DND-41 (cell line): ENCODE data around the gene NRCAM.

ENCODE experiments used
- ATAC-seq: fragments of 200-7000 bp; cut with Tn5 transposase; 3 replicates; pipeline ENCODE4 v1.9.1; 2021; ENCODE audit warnings: low read depth; ENCODE audit not compliant: insufficient read depth
- DNase-seq: peaks from one replicate; pipeline ENCODE4 v3.0.0-alpha.2; 2020
- H2AFZ ChIP-seq: 2 replicates; pipeline ENCODE4 v1.6.0; 2012; ENCODE audit warnings: low read depth, low read length
- H3K27ac ChIP-seq: 2 replicates; pipeline ENCODE4 v1.5.1; 2012; ENCODE audit warnings: low read length, inconsistent platforms
- H3K27me3 ChIP-seq: fragments of 200-600 bp; sonication (generic); 2 replicates; pipeline ENCODE4 v1.6.0; 2012; ENCODE audit warnings: low read length, mild to moderate bottlenecking, inconsistent platforms; ENCODE audit not compliant: insufficient read depth, poor library complexity
- H3K36me3 ChIP-seq: 2 replicates; pipeline ENCODE4 v1.5.1; 2012; ENCODE audit warnings: low read length, inconsistent platforms; ENCODE audit not compliant: insufficient read depth
- H3K4me1 ChIP-seq: 2 replicates; pipeline ENCODE4 v1.5.1; 2012; ENCODE audit warnings: mild to moderate bottlenecking, low read length; ENCODE audit not compliant: insufficient read depth
- H3K4me2 ChIP-seq: 2 replicates; pipeline ENCODE4 v1.6.0; 2012; ENCODE audit warnings: mild to moderate bottlenecking, moderate library complexity, low read length, inconsistent platforms; ENCODE audit not compliant: insufficient read depth
- H3K4me3 ChIP-seq, 2 experiments: fragments of 200-600 bp in 1 of 2; shearing (Covaris generic) in 1 of 2; 2 replicates each; pipeline ENCODE4 v1.5.1; 2012 to 2016; ENCODE audit warnings: inconsistent platforms in 2 of 2, low read length in 2 of 2, mild to moderate bottlenecking in 2 of 2, low read depth in 1 of 2, moderate library complexity in 1 of 2
- H3K79me2 ChIP-seq: 2 replicates; pipeline ENCODE4 v1.6.0; 2012; ENCODE audit warnings: low read length, inconsistent platforms; ENCODE audit not compliant: insufficient read depth
- H3K9ac ChIP-seq: 2 replicates; pipeline ENCODE4 v1.6.0; 2012; ENCODE audit warnings: low read depth, mild to moderate bottlenecking, inconsistent platforms, low read length, moderate library complexity
- H3K9me3 ChIP-seq: 2 replicates; pipeline ENCODE4 v1.5.1; 2012; ENCODE audit warnings: low read length, moderate library complexity, mild to moderate bottlenecking, inconsistent platforms; ENCODE audit not compliant: insufficient read depth, severe bottlenecking
- H4K20me1 ChIP-seq: 2 replicates; pipeline ENCODE4 v1.6.0; 2012; ENCODE audit warnings: low read length; ENCODE audit not compliant: insufficient read depth
- EZH2 ChIP-seq: IDR thresholded peaks from 3 replicates; pipeline ENCODE4 v1.6.1; 2012; ENCODE audit warnings: borderline replicate concordance, low read depth, mild to moderate bottlenecking, moderate library complexity, low read length, inconsistent platforms; ENCODE audit not compliant: severe bottlenecking
- TF ChIP-seq, protein P1 (sequence below): IDR thresholded peaks from 2 replicates; pipeline ENCODE4 v1.5.1; 2012; ENCODE audit warnings: borderline replicate concordance, low read length, moderate library complexity, mild to moderate bottlenecking; ENCODE audit not compliant: poor library complexity, severe bottlenecking; ENCODE audit errors: extremely low read depth

Gene NRCAM

DNA sequence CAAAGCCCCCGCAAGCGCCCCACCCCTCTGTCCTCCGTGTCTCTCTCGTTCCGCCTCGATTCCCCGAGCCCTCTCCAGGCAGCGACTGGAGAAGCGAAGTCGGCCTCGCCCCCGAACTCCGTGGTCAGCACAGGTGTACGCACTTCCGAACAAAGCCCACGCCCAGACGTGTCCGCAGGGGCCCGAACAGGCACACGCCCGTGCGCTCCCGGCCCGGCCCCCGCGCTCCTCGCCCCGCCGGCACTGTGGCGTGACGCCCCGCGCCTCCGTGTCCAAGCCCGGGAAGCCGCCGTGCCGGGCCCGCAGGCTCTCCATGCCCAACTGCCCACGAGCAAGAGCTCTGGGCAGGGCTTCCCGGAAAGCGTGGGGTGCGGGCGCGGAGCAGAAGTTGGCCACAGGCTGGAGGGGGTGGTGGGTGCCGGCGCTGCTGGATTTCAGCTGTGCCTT is 662 bp downstream of the NRCAM start:
- no peak for DNase-seq
- no peak for ATAC-seq
- no peaks in the 10 kb centered on the region for H3K79me2 ChIP-seq
- no peaks in the 10 kb centered on the region for H3K36me3 ChIP-seq
- no peak overlapping the region for H2AFZ ChIP-seq
- H3K9me3 ChIP-seq: no peaks in the 10 kb centered on the region
- no peaks in the 10 kb centered on the region for H3K4me1 ChIP-seq
- H3K27ac ChIP-seq: no peak overlapping the region
- TF ChIP-seq EZH2: no peak
- TF ChIP-seq, protein P1, sequence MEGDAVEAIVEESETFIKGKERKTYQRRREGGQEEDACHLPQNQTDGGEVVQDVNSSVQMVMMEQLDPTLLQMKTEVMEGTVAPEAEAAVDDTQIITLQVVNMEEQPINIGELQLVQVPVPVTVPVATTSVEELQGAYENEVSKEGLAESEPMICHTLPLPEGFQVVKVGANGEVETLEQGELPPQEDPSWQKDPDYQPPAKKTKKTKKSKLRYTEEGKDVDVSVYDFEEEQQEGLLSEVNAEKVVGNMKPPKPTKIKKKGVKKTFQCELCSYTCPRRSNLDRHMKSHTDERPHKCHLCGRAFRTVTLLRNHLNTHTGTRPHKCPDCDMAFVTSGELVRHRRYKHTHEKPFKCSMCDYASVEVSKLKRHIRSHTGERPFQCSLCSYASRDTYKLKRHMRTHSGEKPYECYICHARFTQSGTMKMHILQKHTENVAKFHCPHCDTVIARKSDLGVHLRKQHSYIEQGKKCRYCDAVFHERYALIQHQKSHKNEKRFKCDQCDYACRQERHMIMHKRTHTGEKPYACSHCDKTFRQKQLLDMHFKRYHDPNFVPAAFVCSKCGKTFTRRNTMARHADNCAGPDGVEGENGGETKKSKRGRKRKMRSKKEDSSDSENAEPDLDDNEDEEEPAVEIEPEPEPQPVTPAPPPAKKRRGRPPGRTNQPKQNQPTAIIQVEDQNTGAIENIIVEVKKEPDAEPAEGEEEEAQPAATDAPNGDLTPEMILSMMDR: no peak
- H3K4me3 ChIP-seq: no peak overlapping the region
- no peaks in the 10 kb centered on the region for H3K27me3 ChIP-seq
- H3K9ac ChIP-seq: no peak overlapping the region
- H4K20me1 ChIP-seq: no peaks in the 10 kb centered on the region
- no peak overlapping the region for H3K4me2 ChIP-seq

DNA sequence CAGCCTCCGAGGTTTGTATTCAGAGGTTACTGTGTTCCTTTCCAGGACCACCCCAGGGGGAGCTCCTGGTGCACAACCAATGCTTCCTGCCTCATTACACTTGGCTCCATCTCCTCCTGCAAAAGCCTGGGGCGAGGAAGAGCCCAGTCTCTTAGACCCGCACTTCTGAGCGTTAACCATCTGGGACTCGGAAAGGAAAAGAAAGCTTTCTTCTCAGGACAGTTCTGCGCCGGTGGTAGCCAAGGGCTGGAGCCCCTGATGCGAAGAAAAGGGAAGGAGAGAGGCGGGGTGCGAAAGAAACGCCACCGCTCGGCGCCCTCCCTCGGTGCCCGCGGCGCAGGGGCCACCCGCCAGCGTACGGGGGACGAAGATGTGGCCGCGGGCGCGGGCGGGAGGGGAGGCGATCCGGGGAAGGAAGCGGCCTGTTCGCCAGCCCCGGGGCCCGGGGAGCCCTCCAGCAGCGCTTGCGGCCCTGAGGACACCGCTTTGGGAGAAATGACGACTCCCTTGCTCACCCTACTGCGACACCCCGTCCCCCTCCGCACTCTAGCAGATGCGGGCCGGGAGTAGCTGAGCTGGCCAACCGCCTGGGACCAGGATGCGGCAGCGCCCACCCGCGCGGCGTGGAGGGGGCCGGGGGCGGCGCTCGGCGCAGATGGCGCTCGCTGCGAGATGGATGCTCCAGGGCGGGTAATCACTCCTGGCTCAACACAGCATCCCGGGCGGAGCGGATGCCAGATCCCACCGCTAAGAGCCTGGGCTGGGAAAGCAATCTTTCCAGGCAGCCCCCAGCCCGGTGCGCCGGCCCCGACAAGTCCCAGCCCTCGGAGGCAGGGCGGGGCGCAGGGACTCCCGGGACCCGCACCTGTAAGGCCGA is 1.3 kb downstream of the NRCAM start:
- Histone ChIP-seq H4K20me1 (no peaks in the 10 kb centered on the region), H3K79me2 (no peaks in the 10 kb centered on the region), H3K9me3 (no peaks in the 10 kb centered on the region), H3K27ac (no peak overlapping the region), H3K9ac (no peak overlapping the region), H3K4me2 (no peak overlapping the region), H3K4me3 (no peak overlapping the region), H3K27me3 (no peaks in the 10 kb centered on the region), H2AFZ (no peak overlapping the region), H3K36me3 (no peaks in the 10 kb centered on the region), H3K4me1 (no peaks in the 10 kb centered on the region)
- TF ChIP-seq, protein P1: no peak
- TF ChIP-seq EZH2: no peak
- DNase-seq (no peak), ATAC-seq (no peak)

DNA sequence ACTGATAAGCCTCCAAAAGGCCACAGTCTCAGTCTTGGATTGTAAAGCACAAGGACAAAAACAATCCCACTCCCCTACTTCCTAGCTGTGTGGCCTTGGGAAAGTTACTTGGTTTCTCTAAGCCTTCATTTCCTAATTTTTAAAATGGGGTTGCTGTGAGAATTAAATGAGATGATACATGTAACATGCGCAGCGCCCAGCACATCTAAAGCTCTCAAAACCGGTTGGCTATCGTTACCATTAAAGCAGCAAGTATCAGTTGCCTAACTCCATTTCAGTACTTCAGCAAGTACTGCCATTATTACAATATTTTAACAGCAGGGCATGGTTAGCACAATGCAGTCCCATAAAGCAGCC is 1.9 kb downstream of the NRCAM start:
- no peak overlapping the region for H3K27ac ChIP-seq
- no peaks in the 10 kb centered on the region for H3K27me3 ChIP-seq
- H3K79me2 ChIP-seq: no peaks in the 10 kb centered on the region
- no peak for ATAC-seq
- no peaks in the 10 kb centered on the region for H3K9me3 ChIP-seq
- H3K4me2 ChIP-seq: no peak overlapping the region
- H3K4me1 ChIP-seq: no peaks in the 10 kb centered on the region
- no peak for TF ChIP-seq EZH2
- TF ChIP-seq, protein P1: no peak
- DNase-seq: no peak
- no peaks in the 10 kb centered on the region for H3K36me3 ChIP-seq
- no peak overlapping the region; the same call in 1 of the 2 replicates for H2AFZ ChIP-seq
- H3K4me3 ChIP-seq: no peak overlapping the region
- no peaks in the 10 kb centered on the region for H4K20me1 ChIP-seq
- no peak overlapping the region for H3K9ac ChIP-seq
